CD4-positive, alpha-beta T cell (primary cell): Measurements from ENCODE around the gene RRP12. TPM values are rescaled to one million over a fixed set of nuclear protein-coding genes. Genes with fewer than 3 reads are reported as not detected.
"Not testable (repeated sequence)": the region's sequence is repeated elsewhere in the genome, so short reads cannot be mapped to it uniquely, and the experiment has no call there.

Source experiments
- ATAC-seq: fragments of 200-7000 bp; cut with Tn5 transposase; one replicate; pipeline ENCODE4 v1.10.0; 2022; ENCODE audit warnings: mild to moderate bottlenecking; ENCODE audit not compliant: poor library complexity
- CTCF ChIA-PET: fragments of 350-600 bp; sonication (Branson Sonifier 250); formaldehyde crosslinking; loops from one replicate; lab custom pipeline; 2021; ENCODE audit warnings: antibody characterized with exemption, inconsistent platforms; lab: Charles Lee
- POLR2A ChIA-PET: fragments of 350-600 bp; sonication (Branson Sonifier 250); formaldehyde crosslinking; loops from one replicate; lab custom pipeline; 2021; ENCODE audit warnings: antibody characterized with exemption, inconsistent platforms; lab: Charles Lee
- DNase-seq, 14 experiments: peaks; one replicate each; pipeline ENCODE4 v3.0.0-alpha.2; 2013 to 2020; ENCODE audit warnings: mixed read lengths in 2 of 14
- H3K27ac ChIP-seq, 2 donors: one replicate each; pipeline versions ENCODE4 v1.5.1 to v1.7.0; 2013; ENCODE audit warnings: low read length in 2 of 2, low read depth in 1 of 2, mild to moderate bottlenecking in 1 of 2
- H3K27me3 ChIP-seq, 2 experiments: 1 replicate in 1 of 2; 2 replicates in 1 of 2; pipeline versions ENCODE4 v1.6.1 to v1.7.0; 2013; ENCODE audit warnings: low read length in 2 of 2, control low read depth in 1 of 2, mild to moderate bottlenecking in 1 of 2, moderate library complexity in 1 of 2; ENCODE audit not compliant: insufficient read depth in 2 of 2, control insufficient read depth in 1 of 2
- H3K36me3 ChIP-seq: one replicate; pipeline ENCODE4 v1.6.1; 2013; ENCODE audit warnings: low read length, control low read depth; ENCODE audit not compliant: insufficient read depth
- H3K4me1 ChIP-seq: one replicate; pipeline ENCODE4 v1.6.1; 2013; ENCODE audit warnings: low read length, control low read depth; ENCODE audit not compliant: insufficient read depth
- H3K4me3 ChIP-seq: one replicate; pipeline ENCODE4 v1.5.1; 2013; ENCODE audit warnings: mild to moderate bottlenecking, low read length, moderate library complexity
- H3K9me3 ChIP-seq, 2 experiments: 1 replicate in 1 of 2; 2 replicates in 1 of 2; pipeline versions ENCODE4 v1.6.1 to v1.7.0; 2013; ENCODE audit warnings: low read length in 2 of 2, mild to moderate bottlenecking in 2 of 2, control low read depth in 1 of 2, moderate library complexity in 1 of 2; ENCODE audit not compliant: control insufficient read depth in 1 of 2, insufficient read depth in 1 of 2
- H3K27ac Mint-ChIP-seq: one replicate; pipeline ENCODE4 v1.8.0; 2020; ENCODE audit warnings: mixed read lengths
- H3K27me3 Mint-ChIP-seq: one replicate; pipeline ENCODE4 v1.8.0; 2021; ENCODE audit warnings: mixed read lengths
- H3K36me3 Mint-ChIP-seq: one replicate; pipeline ENCODE4 v1.8.0; 2021; ENCODE audit warnings: low read depth, mixed read lengths
- H3K4me1 Mint-ChIP-seq: one replicate; pipeline ENCODE4 v1.8.0; 2021; ENCODE audit warnings: low read depth, mixed read lengths
- H3K4me3 Mint-ChIP-seq: one replicate; pipeline ENCODE4 v1.8.0; 2020; ENCODE audit warnings: mild to moderate bottlenecking, mixed read lengths
- H3K9me3 Mint-ChIP-seq: one replicate; pipeline ENCODE4 v1.8.0; 2020; ENCODE audit warnings: mixed read lengths
- intact Hi-C, 2 experiments: fragments of 100-400 bp; cut with DNase I in 1 of 2; cut with micrococcal nuclease in 1 of 2; formaldehyde crosslinking; loops; one replicate each; pipeline versions ENCODE4 v1.15.1 to v1.9.0; 2023 to 2025; cut with DNase I, micrococcal nuclease
- total RNA-seq, 174 experiments: library from RNA in 2 of 174; stranded (reverse) in 2 of 174; gene quantifications; one replicate each; pipeline ENCODE4 v1.2.3 and lab custom pipeline; 2021 to 2026
- TF ChIP-seq, protein P1 (sequence below): fragments of 200-600 bp; IDR thresholded peaks from one replicate; pipeline ENCODE4 v1.8.0; 2022; ENCODE audit warnings: antibody characterized with exemption, mild to moderate bottlenecking

RRP12 gene
- total RNA-seq, 2 experiments from 2014 or later = 84.2 to 87.6 TPM

- Mint-ChIP-seq H3K9me3 (no peaks in the 10 kb centered on the region), H3K4me1 (no peaks in the 10 kb centered on the region), H3K27ac (no peak overlapping the region), H3K27me3 (no peaks in the 10 kb centered on the region), H3K36me3 (no peaks in the 10 kb centered on the region), H3K4me3 (no peak overlapping the region)
- TF ChIP-seq, protein P1, sequence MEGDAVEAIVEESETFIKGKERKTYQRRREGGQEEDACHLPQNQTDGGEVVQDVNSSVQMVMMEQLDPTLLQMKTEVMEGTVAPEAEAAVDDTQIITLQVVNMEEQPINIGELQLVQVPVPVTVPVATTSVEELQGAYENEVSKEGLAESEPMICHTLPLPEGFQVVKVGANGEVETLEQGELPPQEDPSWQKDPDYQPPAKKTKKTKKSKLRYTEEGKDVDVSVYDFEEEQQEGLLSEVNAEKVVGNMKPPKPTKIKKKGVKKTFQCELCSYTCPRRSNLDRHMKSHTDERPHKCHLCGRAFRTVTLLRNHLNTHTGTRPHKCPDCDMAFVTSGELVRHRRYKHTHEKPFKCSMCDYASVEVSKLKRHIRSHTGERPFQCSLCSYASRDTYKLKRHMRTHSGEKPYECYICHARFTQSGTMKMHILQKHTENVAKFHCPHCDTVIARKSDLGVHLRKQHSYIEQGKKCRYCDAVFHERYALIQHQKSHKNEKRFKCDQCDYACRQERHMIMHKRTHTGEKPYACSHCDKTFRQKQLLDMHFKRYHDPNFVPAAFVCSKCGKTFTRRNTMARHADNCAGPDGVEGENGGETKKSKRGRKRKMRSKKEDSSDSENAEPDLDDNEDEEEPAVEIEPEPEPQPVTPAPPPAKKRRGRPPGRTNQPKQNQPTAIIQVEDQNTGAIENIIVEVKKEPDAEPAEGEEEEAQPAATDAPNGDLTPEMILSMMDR = no peak
- intact Hi-C loops = no loop called here
- Histone ChIP-seq H3K27me3 (no peaks in the 10 kb centered on the region), H3K27ac (no peak overlapping the region), H3K36me3 (no peaks in the 10 kb centered on the region), H3K4me3 (no peak overlapping the region), H3K4me1 (no peaks in the 10 kb centered on the region), H3K9me3 (no peaks in the 10 kb centered on the region)
- POLR2A ChIA-PET = no interaction called here
- ATAC-seq = no peak
- CTCF ChIA-PET = no interaction called here
- DNase-seq = no peak
Observed at GRCh38 chr10:97347317-97347716, 53.8 kb downstream of the RRP12 start.

DNA sequence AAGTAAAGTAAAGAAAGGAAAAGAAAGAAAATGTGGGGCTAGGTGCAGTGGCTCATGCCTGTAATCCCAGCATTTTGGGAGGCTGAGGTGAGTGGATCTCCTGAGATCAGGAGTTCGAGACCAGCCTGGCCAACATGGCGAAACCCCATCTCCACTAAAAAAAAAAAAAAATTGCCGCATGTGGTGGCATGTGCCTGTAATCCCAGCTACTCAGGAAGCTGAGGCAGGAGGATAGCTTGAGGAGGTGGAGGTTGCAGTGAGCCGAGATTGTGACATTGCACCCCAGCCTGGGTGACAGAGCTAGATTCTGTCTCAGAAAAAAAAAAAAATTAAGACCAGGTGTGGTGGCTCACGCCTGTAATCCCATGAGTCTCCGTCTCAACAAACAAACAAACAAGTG, 57.5 kb downstream of the RRP12 start:
- intact Hi-C loops, H3K4me3 ChIP-seq, H3K36me3 ChIP-seq, POLR2A ChIA-PET, H3K4me3 Mint-ChIP-seq, H3K9me3 ChIP-seq, H3K27me3 Mint-ChIP-seq, H3K9me3 Mint-ChIP-seq, H3K27ac Mint-ChIP-seq, H3K27me3 ChIP-seq, ATAC-seq, H3K4me1 ChIP-seq, H3K4me1 Mint-ChIP-seq, H3K27ac ChIP-seq, CTCF ChIA-PET, DNase-seq, H3K36me3 Mint-ChIP-seq: not testable (repeated sequence)

DNA sequence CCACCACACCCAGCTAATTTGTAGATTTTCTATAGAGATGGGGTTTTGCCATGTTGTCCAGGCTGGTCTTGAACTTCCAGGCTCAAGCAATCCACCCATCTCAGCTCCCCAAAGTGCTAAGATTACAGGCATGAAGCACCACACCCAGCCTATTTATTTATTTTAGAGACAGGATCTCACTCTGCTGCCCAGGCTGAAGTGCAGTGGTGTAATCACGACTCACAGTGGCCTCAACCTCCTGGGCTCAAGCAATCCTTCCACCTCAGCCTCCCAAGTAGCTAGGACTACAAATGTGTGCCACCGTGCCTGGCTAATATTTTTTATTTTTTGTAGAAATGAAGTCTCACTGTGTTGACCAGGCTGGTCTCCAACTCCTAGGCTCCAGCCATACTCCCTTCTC, 59.7 kb downstream of the RRP12 start:
- CTCF ChIA-PET = no interaction called here

More for the DNA sequence above, 59.7 kb downstream of the RRP12 start:
- peaks cover 5% of the 10 kb centered on the region for H3K4me1 Mint-ChIP-seq
- H3K9me3 Mint-ChIP-seq = no peaks in the 10 kb centered on the region
- no peaks in the 10 kb centered on the region for H3K27me3 Mint-ChIP-seq
- H3K4me3 Mint-ChIP-seq = no peak overlapping the region
- Histone ChIP-seq H3K4me1 (no peaks in the 10 kb centered on the region), H3K27me3 (no peaks in the 10 kb centered on the region), H3K36me3 (no peaks in the 10 kb centered on the region), H3K9me3 (no peaks in the 10 kb centered on the region), H3K27ac (no peak overlapping the region), H3K4me3 (no peak overlapping the region)
- no peak for DNase-seq
- intact Hi-C loops = no loop called here
- H3K27ac Mint-ChIP-seq = no peak overlapping the region
- POLR2A ChIA-PET = interaction anchor here (0.8 kb wide), 1 partner anchor 10 kb away, joined by 3 read pairs; no protein-coding TSS in a partner anchor
- ATAC-seq = no peak
- no peaks in the 10 kb centered on the region for H3K36me3 Mint-ChIP-seq
- TF ChIP-seq, protein P1 = no peak
